GM08714 (cell line): ENCODE data around the gene C22orf31.
A peak's percentile ranks its signal among the peaks of the same experiment; 100 is the strongest.

ENCODE experiments used
- H3K4me3 ChIP-seq: fragments of 200-500 bp; sonication (Bioruptor generic); 2 replicates; pipeline ENCODE4 v1.5.1; 2014; ENCODE audit warnings: mild to moderate bottlenecking, low read length, inconsistent platforms
- ZNF274 ChIP-seq: IDR thresholded peaks from 2 replicates; pipeline ENCODE4 v1.6.1; 2012; ENCODE audit warnings: mild to moderate bottlenecking, low read depth, low read length

C22orf31 gene

GRCh38 chr22:29073618-29074275 is 12.1 kb upstream of the C22orf31 start:
- peak overlapping the region; percentile 47; the same call in 1 of the 2 replicates for H3K4me3 ChIP-seq
- no peak for TF ChIP-seq ZNF274

- peak within 1 kb of the TSS; percentile 47; the same call in 1 of the 2 replicates for H3K4me3 ChIP-seq
- no peak for TF ChIP-seq ZNF274
Measured at GRCh38 chr22:29072979-29073617, 11.5 kb upstream of the C22orf31 start, which contains the start of gene KREMEN1. TSS of gene KREMEN1 (plus strand) at chr22:29073035. CDS start at chr22:29073131, 96 bp downstream.

- H3K4me3 ChIP-seq = peak overlapping the region; percentile 44; the same call in 1 of the 2 replicates
- no peak for TF ChIP-seq ZNF274
Measured at GRCh38 chr22:29072193-29072978, 10.8 kb upstream of the C22orf31 start.

GRCh38 chr22:29071261-29072045 is 9.8 kb upstream of the C22orf31 start:
- peak overlapping the region; percentile 15; the same call in 1 of the 2 replicates for H3K4me3 ChIP-seq
- no peak for TF ChIP-seq ZNF274

GRCh38 chr22:29070490-29070889 is 8.9 kb upstream of the C22orf31 start:
- H3K4me3 ChIP-seq = no peak overlapping the region
- TF ChIP-seq ZNF274 = no peak

DNA sequence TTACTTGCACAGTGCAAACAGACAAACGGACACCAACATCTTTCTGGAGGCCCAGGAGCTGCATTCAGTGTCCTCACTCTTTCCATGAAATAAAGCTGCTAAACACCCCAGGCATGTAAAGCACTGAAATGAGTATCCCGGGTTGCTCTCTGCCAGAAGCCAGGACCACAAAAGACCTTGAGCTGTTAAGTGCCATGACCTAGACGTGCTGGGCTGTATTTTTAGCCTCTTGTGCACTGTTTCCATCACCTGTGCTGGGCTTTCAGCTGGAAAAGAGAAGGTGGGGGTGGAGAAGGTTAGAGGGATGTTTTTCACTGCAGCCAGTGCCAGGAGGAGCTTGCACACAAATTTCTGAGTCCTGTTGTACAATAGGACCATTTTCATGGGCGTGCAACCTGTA is 7.8 kb upstream of the C22orf31 start:
- TF ChIP-seq ZNF274 = no peak
- no peak overlapping the region for H3K4me3 ChIP-seq

GRCh38 chr22:29065468-29066190 is 4.0 kb upstream of the C22orf31 start:
- no peak overlapping the region for H3K4me3 ChIP-seq
- TF ChIP-seq ZNF274 = no peak

DNA sequence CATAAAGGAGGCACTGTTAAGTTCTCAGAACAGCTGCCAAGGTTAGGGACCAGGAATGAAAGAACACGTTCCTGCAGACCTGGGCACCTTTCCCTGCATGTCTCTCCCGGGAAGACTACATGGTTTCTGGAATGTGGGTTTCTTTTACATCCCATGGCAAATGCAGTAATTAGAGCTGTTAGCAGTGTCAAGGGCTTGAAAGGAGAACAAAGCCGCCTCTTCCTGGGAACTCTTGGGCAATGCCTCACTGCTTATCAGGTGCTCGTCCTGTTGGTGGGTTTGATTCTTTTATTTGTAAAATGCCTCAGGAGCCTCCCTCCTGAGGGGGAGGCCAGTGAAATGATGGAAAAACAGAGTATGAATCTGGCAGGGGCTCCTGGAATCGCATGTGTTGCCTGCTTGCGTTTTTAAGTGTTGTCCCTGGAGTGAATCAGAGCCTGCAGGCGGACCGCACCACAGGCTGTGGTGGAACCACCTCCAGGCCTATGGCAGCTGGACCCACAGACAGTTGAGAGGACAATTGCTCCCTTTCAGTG is 723 bp upstream of the C22orf31 start:
- TF ChIP-seq ZNF274 = no peak
- no peak overlapping the region for H3K4me3 ChIP-seq

DNA sequence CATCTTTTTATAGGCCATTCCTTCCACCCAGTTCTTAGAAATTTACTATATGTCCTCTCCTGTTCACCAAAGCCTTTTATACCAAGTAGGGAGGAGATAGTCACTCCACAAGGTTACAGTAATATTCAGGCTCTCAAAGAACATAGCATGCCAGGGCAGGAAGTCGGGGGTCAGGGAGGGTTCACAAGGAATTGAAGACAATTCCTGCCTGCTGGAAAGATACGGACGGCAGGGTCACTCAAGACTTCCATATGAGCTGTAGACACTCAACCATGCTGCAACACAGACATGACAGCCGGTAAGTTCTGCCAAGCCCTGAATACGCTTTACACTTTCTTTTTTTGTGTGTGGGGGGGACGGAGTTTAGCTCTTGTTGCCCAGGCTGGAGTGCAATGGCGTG is 700 bp downstream of the C22orf31 start:
- no peak for TF ChIP-seq ZNF274
- H3K4me3 ChIP-seq = no peak overlapping the region

DNA sequence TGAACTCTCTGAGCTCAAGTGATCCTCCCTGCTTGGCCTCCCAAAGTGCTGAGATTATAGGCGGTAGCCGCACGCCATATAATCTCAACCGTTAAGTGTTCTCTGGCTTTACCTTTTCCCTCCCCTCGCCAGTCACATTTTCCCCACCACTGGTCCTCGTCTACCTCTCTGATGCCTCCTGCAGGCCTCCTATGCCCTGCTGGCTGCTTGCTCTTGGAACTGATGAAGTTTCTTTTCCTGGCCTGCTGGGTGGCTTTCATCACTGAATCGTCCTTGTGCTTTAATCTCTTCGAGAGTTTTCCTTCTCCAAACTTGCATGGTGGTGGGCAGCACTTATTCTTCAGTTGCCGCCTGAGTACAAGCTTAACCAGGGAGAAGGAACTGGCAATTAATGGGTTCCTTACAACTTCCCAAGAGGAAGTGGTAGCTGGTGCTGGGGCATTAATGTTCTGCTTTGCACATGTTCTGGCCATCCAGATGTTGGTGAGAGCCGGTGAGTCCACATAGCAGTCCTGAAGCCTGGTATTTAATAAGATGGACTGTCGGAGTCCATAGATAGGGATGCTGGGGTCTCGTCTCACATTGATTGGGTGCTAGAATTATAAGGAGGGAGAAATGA is 1.3 kb downstream of the C22orf31 start:
- TF ChIP-seq ZNF274 = no peak
- no peak overlapping the region for H3K4me3 ChIP-seq

DNA sequence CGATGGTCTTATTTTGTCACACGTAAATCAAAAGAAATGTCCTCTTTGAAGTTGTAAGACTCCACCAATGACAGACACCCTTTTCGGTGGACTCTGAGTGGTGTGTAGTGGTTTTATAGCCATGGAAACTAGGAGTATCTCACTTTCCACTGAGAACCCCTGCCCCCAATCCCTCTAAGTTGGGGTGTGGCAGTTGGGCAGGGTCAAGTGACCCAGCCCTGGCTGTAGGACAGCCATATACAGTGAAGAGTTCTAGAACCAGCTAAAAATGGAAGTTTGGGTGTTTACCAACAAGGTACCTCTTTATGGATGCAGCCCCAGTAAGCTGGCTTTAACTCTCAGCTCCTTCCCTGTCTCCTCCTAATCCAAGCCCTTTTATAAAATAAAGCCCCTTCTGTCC is 5.2 kb downstream of the C22orf31 start:
- no peak overlapping the region for H3K4me3 ChIP-seq
- TF ChIP-seq ZNF274 = no peak

DNA sequence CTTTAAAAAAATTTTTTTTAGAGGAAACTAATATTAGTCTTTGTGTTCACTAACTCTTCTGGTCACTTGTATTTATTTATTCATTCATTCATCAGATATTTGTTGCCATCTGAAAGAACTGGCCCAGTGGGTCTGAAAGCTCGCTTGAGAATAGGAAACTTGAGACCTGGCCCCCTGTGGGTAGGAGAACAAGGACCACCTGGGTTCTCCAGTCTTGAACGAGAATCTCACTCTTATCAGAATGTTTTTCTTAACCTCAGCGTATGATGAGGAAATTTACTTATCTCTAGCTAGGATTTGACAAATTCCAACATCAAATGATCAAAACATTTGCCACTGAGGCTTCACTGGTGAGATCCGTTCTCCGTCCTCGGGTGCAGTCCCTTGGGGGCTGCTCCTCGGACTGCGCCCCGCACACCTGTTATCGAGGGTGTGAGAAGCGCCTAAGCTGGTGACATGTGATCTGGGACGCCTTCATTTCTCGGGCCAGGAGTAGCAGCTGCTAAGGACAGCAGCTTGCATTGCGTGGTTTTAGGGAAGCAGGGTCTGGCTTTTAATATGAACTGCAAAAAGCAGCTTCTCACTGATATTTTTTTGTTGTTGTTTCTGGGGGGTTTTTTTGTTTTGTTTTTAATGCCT is 6.3 kb downstream of the C22orf31 start:
- no peak for TF ChIP-seq ZNF274
- H3K4me3 ChIP-seq = no peak overlapping the region
